Liver (tissue), 9 donors: ENCODE data around the gene C11orf86. TPM values are rescaled to one million over a fixed set of nuclear protein-coding genes. Genes with fewer than 3 reads are reported as not detected.

ENCODE experiments used
- DNase-seq: peaks from one replicate; pipeline ENCODE4 v3.0.0-alpha.2; 2017; ENCODE audit warnings: low spot score
- H3K27ac ChIP-seq, 2 donors: one replicate each; pipeline ENCODE4 v1.7.0; 2013; ENCODE audit warnings: inconsistent platforms in 2 of 2, low read length in 2 of 2, control low read depth in 1 of 2, low read depth in 1 of 2, mild to moderate bottlenecking in 1 of 2
- H3K27me3 ChIP-seq, 4 donors: one replicate each; pipeline versions ENCODE4 v1.6.1 to v1.7.0; 2013; ENCODE audit warnings: low read length in 3 of 4, inconsistent platforms in 1 of 4, mild to moderate bottlenecking in 1 of 4, moderate library complexity in 1 of 4; ENCODE audit not compliant: control insufficient read depth in 4 of 4, insufficient read depth in 4 of 4
- H3K36me3 ChIP-seq, 4 donors: one replicate each; pipeline versions ENCODE4 v1.6.1 to v1.7.0; 2013; ENCODE audit warnings: low read length in 3 of 4, mild to moderate bottlenecking in 3 of 4, low read depth in 1 of 4, moderate library complexity in 1 of 4; ENCODE audit not compliant: control insufficient read depth in 4 of 4, insufficient read depth in 3 of 4
- H3K4me1 ChIP-seq, 4 donors: one replicate each; pipeline versions ENCODE4 v1.6.1 to v1.7.0; 2013; ENCODE audit warnings: low read length in 3 of 4, mild to moderate bottlenecking in 3 of 4, moderate library complexity in 1 of 4; ENCODE audit not compliant: control insufficient read depth in 4 of 4, insufficient read depth in 4 of 4
- H3K4me3 ChIP-seq, 3 donors: one replicate each; pipeline versions ENCODE4 v1.6.1 to v1.7.0; 2013; ENCODE audit warnings: low read length in 3 of 3, control low read depth in 1 of 3, low read depth in 1 of 3, mild to moderate bottlenecking in 1 of 3
- H3K9ac ChIP-seq, 2 donors: one replicate each; pipeline ENCODE4 v1.7.0; 2013; ENCODE audit warnings: low read length in 2 of 2, mild to moderate bottlenecking in 2 of 2, moderate library complexity in 2 of 2, control low read depth in 1 of 2, low read depth in 1 of 2
- H3K9me3 ChIP-seq, 4 donors: one replicate each; pipeline versions ENCODE4 v1.6.1 to v1.7.0; 2013; ENCODE audit warnings: low read length in 3 of 4; ENCODE audit not compliant: control insufficient read depth in 4 of 4
- ATF3 ChIP-seq: IDR thresholded peaks from 2 replicates; pipeline ENCODE4 v1.6.1; 2016; ENCODE audit warnings: antibody characterized with exemption
- HNF4A ChIP-seq, 2 donors: conservative IDR thresholded peaks; 2 replicates each; pipeline ENCODE4 v1.6.1; 2016; ENCODE audit warnings: antibody characterized with exemption in 2 of 2, mild to moderate bottlenecking in 2 of 2
- HNF4G ChIP-seq: IDR thresholded peaks from 2 replicates; pipeline ENCODE4 v1.6.1; 2016; ENCODE audit warnings: antibody characterized with exemption
- JUND ChIP-seq, 2 donors: IDR thresholded peaks; 2 replicates each; pipeline ENCODE4 v1.6.1; 2016; ENCODE audit warnings: antibody characterized with exemption in 2 of 2
- RAD21 ChIP-seq, 2 donors: IDR thresholded peaks; 2 replicates each; pipeline ENCODE4 v1.6.1; 2016; ENCODE audit warnings: antibody characterized with exemption in 2 of 2, mild to moderate bottlenecking in 2 of 2
- REST ChIP-seq: IDR thresholded peaks from 2 replicates; pipeline ENCODE4 v1.6.1; 2016; ENCODE audit warnings: antibody characterized with exemption, mild to moderate bottlenecking
- YY1 ChIP-seq: IDR thresholded peaks from 2 replicates; pipeline ENCODE4 v1.6.1; 2016; ENCODE audit warnings: antibody characterized with exemption, mild to moderate bottlenecking
- ZBTB33 ChIP-seq: IDR thresholded peaks from 2 replicates; pipeline ENCODE4 v1.6.1; 2016; ENCODE audit warnings: antibody characterized with exemption
- WGBS: extraction: QIAGEN DNeasy Blood & Tissue Kit; methylation state at CpG from one replicate; pipeline ENCODE4 v1.1.7; 2013; 5-methylcytosine and 5-hydroxymethylcytosine counted together
- polyA plus RNA-seq, 2 donors: library from polyadenylated mRNA; stranded (reverse) in 1 of 2; unstranded in 1 of 2; fragments of 200-250 nt in 1 of 2; fragments of >200 nt in 1 of 2; fragmentation: Nextera tagmentation in 1 of 2; extraction: Ambion mirVana in 1 of 2; gene quantifications; one replicate each; pipeline versions ENCODE4 v1.2.1 to v1.2.3, GENCODE V29; 2013 to 2015
- total RNA-seq, 2 donors: library from RNA; depleted of rRNA; stranded (reverse); fragments of >200 nt; gene quantifications; one replicate each; pipeline ENCODE4 v1.2.3, GENCODE V29; 2014
- donor health status: healthy.
- donor health status: healthy.
- donor health status: healthy.
- donor health status: healthy.
- donor health status: healthy.

The C11orf86 gene
- total and polyA plus RNA-seq, 4 donors: 0.18 TPM; not detected in 3

- no peak for TF ChIP-seq ZBTB33
- no peak for TF ChIP-seq JUND (IDR thresholded peaks at IDR 0.05)
Observed at GRCh38 chr11:67022341-67022933, 47.3 kb downstream of the C11orf86 start (continued).

GRCh38 chr11:67022961-67023956, 48.2 kb downstream of the C11orf86 start, which contains the start of gene SYT12:
TSS of gene SYT12 (plus strand) at chr11:67023134. CDS start at chr11:67030145, 7,011 bp downstream.
- no peak for DNase-seq
- Histone ChIP-seq H3K27ac (peak within 1 kb of the TSS; percentile 72 to 81), H3K9ac (peak within 1 kb of the TSS; percentile 45 to 65)

More at GRCh38 chr11:67022961-67023956, 48.2 kb downstream of the C11orf86 start, which contains the start of gene SYT12:
- no peak for TF ChIP-seq RAD21 (IDR thresholded peaks at IDR 0.05)
- TF ChIP-seq ATF3: no peak
- no peak for TF ChIP-seq HNF4G
- TF ChIP-seq HNF4A (conservative IDR thresholded peaks at IDR 0.05): no peak
- no peak for TF ChIP-seq YY1
- no peak for TF ChIP-seq REST
- 2% methylated on average over 118 of the region's 118 CpGs for WGBS
- H3K27me3 ChIP-seq: no peaks in the 10 kb centered on the region
- no peaks in the 10 kb centered on the region for H3K9me3 ChIP-seq
- no peaks in the 10 kb centered on the region for H3K36me3 ChIP-seq
- H3K4me3 ChIP-seq: peak within 1 kb of the TSS; percentile 59 to 69 (median 61)
- H3K4me1 ChIP-seq: peaks cover 11 to 41% (median 26%) of the 10 kb centered on the region in 4 donors
